Measurements from ENCODE around the gene TMEM106C.
A peak's percentile ranks its signal among the peaks of the same experiment; 100 is the strongest.

The TMEM106C gene

GRCh38 chr12:47986832-47987231, 23.4 kb downstream of the TMEM106C start:
- TF ChIP-seq CTCF (IDR thresholded peaks at IDR 0.05): no peak
- Mint-ChIP-seq H3K27me3 (ENCODE audit: low read depth, poor library complexity) (no peaks in the 10 kb centered on the region), H3K9me3 (no peaks in the 10 kb centered on the region), H3K4me1 (peaks cover 49% of the 10 kb centered on the region), H3K27ac (no peak overlapping the region), H3K36me3 (ENCODE audit: low read depth) (peaks cover 80% of the 10 kb centered on the region), H3K4me3 (no peak overlapping the region)
- no peak for DNase-seq

- peaks cover 51% of the 10 kb centered on the region for H3K4me1 Mint-ChIP-seq
- H3K36me3 Mint-ChIP-seq (ENCODE audit: low read depth): peaks cover 83% of the 10 kb centered on the region
- peak overlapping the region; percentile 99 for H3K27ac Mint-ChIP-seq
- DNase-seq: no peak
- no peak for TF ChIP-seq CTCF (IDR thresholded peaks at IDR 0.05)
- peak overlapping the region; percentile 67 for H3K4me3 Mint-ChIP-seq
- no peaks in the 10 kb centered on the region for H3K27me3 Mint-ChIP-seq (ENCODE audit: low read depth, poor library complexity)
- no peaks in the 10 kb centered on the region for H3K9me3 Mint-ChIP-seq
Measured at GRCh38 chr12:47987411-47988072, 24.1 kb downstream of the TMEM106C start.

GRCh38 chr12:47988073-47989022, 25.0 kb downstream of the TMEM106C start:
- peak overlapping the region; percentile 67 for H3K4me3 Mint-ChIP-seq
- H3K9me3 Mint-ChIP-seq: no peaks in the 10 kb centered on the region
- peak overlapping the region; percentile 99 for H3K27ac Mint-ChIP-seq
- peak; percentile 77 for DNase-seq
- no peaks in the 10 kb centered on the region for H3K27me3 Mint-ChIP-seq (ENCODE audit: low read depth, poor library complexity)
- peaks cover 87% of the 10 kb centered on the region for H3K36me3 Mint-ChIP-seq (ENCODE audit: low read depth)
- H3K4me1 Mint-ChIP-seq: peaks cover 51% of the 10 kb centered on the region
- TF ChIP-seq CTCF (IDR thresholded peaks at IDR 0.05): no peak

GRCh38 chr12:47989023-47989417, 25.6 kb downstream of the TMEM106C start:
- Mint-ChIP-seq H3K4me3 (peak overlapping the region; percentile 67), H3K27ac (peak overlapping the region; percentile 99), H3K36me3 (ENCODE audit: low read depth) (peaks cover 92% of the 10 kb centered on the region), H3K9me3 (no peaks in the 10 kb centered on the region), H3K4me1 (peaks cover 51% of the 10 kb centered on the region), H3K27me3 (ENCODE audit: low read depth, poor library complexity) (no peaks in the 10 kb centered on the region)
- DNase-seq: no peak
- no peak for TF ChIP-seq CTCF (IDR thresholded peaks at IDR 0.05)

- Mint-ChIP-seq H3K27me3 (ENCODE audit: low read depth, poor library complexity) (no peaks in the 10 kb centered on the region), H3K36me3 (ENCODE audit: low read depth) (peaks cover 92% of the 10 kb centered on the region), H3K4me3 (peak overlapping the region; percentile 66), H3K4me1 (peaks cover 51% of the 10 kb centered on the region), H3K27ac (peak overlapping the region; percentile 99), H3K9me3 (no peaks in the 10 kb centered on the region)
- DNase-seq: no peak
- no peak for TF ChIP-seq CTCF (IDR thresholded peaks at IDR 0.05)
Measured at GRCh38 chr12:47989666-47990065, 26.3 kb downstream of the TMEM106C start.

All from nephron progenitor cell (in vitro differentiated cells).